DMS114 treated with DMSO at 0.1 percent for 48 hours (cell line): Measurements from ENCODE around the gene ANXA5.

Source experiments
- DNase-seq: peaks from one replicate; lab custom pipeline; 2025; ENCODE audit not compliant: unreplicated experiment; lab: John Stamatoyannopoulos, UW

The ANXA5 gene

DNA sequence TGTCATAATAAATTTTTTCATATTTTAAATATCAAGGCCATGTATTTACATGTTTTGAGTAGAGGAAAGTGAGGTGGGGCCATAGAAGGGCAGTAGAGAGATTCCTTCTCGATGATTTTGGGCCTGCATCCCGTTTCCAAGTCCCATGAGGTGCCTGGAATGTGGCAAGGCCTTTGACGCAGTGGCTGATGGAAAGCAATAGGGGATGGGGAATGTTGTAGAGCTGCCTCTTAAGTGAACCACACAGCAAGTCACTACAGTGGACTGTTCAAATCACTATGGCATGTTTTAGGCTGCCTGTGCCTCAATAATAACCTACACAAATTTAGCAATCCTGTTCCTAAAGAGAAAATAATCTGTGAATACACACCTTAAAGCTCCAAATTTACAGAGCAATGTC lies 48.3 kb downstream of the ANXA5 start:
- no peak for DNase-seq

DNA sequence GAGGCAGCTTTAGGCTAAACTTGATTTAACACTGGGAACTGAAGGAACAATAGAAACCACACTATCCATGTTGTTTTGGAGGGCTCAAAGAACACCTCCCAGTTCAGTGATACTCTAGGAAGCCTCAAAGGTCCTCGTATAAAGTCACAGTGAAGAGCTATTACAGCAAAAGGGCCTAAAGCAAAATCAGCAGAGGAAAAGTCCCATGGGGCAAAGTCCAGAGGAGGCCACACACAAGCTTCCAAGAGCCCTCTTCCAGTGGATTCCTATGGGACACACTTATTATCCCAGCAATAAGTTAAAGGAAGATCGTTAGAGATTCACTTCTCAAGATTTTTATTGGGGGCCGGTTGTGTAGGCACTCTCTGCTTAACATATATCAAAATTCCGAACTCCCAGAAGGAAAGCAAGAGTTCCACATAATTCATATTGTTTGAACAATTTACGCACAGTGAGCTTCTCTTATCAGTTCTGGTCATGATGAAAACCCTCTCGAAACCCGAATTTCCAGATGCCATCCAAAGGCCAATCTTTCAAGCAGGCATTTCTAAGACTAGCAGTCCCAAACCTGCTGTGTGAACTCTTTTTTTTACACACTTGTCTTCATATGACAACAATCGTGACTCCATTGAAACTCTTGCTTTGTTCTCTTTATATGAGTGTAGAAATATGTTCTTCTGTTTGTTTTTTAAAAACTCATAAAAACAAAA lies 53.7 kb downstream of the ANXA5 start:
- no peak for DNase-seq

DNA sequence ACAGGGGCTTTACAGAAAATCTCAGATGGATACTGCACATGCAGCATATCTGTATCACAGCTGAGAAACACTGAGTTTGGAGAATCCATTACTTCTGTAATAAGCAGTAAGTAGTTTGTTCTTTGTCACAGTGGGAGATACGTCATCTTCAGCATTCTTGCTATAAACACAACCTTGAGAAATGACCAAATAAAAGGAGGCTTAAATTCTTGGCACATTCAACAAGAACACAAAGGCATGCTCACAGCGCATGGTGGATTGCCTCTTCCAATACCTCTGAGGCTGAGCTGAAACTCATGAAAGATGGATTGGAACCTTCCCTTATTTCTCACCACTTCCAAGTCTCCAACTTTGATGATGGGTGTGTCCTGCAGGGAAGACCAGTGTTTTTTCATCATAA lies 54.5 kb downstream of the ANXA5 start:
- no peak for DNase-seq

DNA sequence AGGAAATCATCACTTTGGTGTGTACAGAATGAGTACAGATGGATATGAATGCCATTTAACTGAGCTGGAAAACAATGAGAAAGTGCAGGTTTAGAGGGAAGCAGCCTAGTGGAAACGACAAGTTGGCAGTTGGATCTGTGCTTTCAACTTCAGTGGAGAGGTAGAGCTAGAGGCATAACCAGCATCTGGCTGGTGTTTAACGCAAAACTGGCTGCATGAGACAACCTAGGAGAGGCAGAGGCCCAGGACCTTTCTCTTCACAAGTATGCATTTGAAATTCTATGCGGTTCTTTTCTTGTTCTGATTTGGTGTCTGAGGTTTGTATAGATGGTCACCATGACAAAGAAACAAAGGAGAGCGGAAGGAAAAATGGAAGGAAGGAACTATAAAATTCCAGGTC lies 63.1 kb downstream of the ANXA5 start:
- DNase-seq = no peak

DNA sequence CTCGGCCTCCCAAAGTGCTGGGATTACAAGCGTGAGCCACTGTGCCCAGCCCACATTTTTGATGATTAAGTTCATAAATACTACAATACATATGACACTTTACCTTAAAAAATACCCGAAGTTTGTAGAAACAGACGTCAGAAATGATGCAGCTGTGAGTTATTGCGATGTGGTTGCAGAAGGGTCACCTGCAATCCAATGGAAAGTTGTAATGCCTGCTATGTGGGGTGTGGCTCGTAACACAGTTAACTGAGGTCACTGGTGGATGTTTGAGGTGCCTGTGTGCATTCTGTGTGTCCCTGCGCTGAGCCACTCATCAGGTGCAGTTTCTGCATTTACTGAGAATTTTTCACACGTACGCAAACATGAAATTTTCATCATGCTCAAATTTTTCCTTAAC lies 64.1 kb downstream of the ANXA5 start:
- no peak for DNase-seq
